Spleen (tissue), 11 donors: Measurements from ENCODE around the gene TEAD1. TPM values are rescaled to one million over a fixed set of nuclear protein-coding genes. Genes with fewer than 3 reads are reported as not detected.

Experiments used
- DNase-seq: peaks from one replicate; pipeline ENCODE4 v3.0.0-alpha.2; 2020
- H3K27ac ChIP-seq, 8 donors: fragments of 200-600 bp; sonication (generic) in 7 of 8; 1 replicate in 4 of 8; 2 replicates in 4 of 8; pipeline versions ENCODE4 v1.5.0 to v1.8.0; 2016 to 2021; ENCODE audit warnings: inconsistent platforms in 4 of 8, mild to moderate bottlenecking in 4 of 8, moderate library complexity in 1 of 8
- H3K27me3 ChIP-seq, 7 donors: fragments of 200-600 bp; sonication (generic) in 6 of 7; replicated peaks in 1 of 7; 1 replicate in 4 of 7; 2 replicates in 3 of 7; pipeline versions ENCODE4 v1.5.0 to v1.8.0; 2016 to 2021; ENCODE audit warnings: inconsistent platforms in 3 of 7, mild to moderate bottlenecking in 1 of 7
- H3K36me3 ChIP-seq, 6 donors: fragments of 200-600 bp; sonication (generic) in 5 of 6; 1 replicate in 4 of 6; 2 replicates in 2 of 6; pipeline versions ENCODE4 v1.5.0 to v1.8.0; 2016 to 2021; ENCODE audit warnings: inconsistent platforms in 2 of 6
- H3K4me1 ChIP-seq, 6 donors: fragments of 200-600 bp; sonication (generic) in 5 of 6; 1 replicate in 3 of 6; 2 replicates in 3 of 6; pipeline versions ENCODE4 v1.5.0 to v1.8.0; 2016 to 2021; ENCODE audit warnings: inconsistent platforms in 3 of 6
- H3K4me3 ChIP-seq, 8 donors: fragments of 200-600 bp; sonication (generic) in 7 of 8; 1 replicate in 4 of 8; 2 replicates in 4 of 8; pipeline versions ENCODE4 v1.5.0 to v1.8.0; 2016 to 2021; ENCODE audit warnings: inconsistent platforms in 4 of 8, mild to moderate bottlenecking in 4 of 8, moderate library complexity in 2 of 8
- H3K9me3 ChIP-seq, 8 donors: fragments of 200-600 bp; sonication (generic) in 7 of 8; 1 replicate in 4 of 8; 2 replicates in 4 of 8; pipeline versions ENCODE4 v1.5.0 to v1.8.0; 2016 to 2021; ENCODE audit warnings: inconsistent platforms in 4 of 8
- CTCF ChIP-seq, 11 experiments: fragments of 200-600 bp in 7 of 11; fragments of 450-650 bp in 4 of 11; sonication (generic) in 4 of 11; IDR thresholded peaks in 8 of 11; conservative IDR thresholded peaks in 3 of 11; 1 replicate in 7 of 11; 2 replicates in 4 of 11; pipeline versions ENCODE4 v1.4.0 to v1.8.0; 2016 to 2021; ENCODE audit warnings: antibody characterized with exemption in 11 of 11, inconsistent platforms in 4 of 11, mild to moderate bottlenecking in 1 of 11
- POLR2A ChIP-seq, 3 donors: fragments of 450-650 bp; IDR thresholded peaks; one replicate each; pipeline ENCODE4 v1.5.1; 2017; ENCODE audit warnings: antibody characterized with exemption in 3 of 3, mild to moderate bottlenecking in 1 of 3
- POLR2AphosphoS5 ChIP-seq, 3 donors: sonication (generic); formaldehyde crosslinking; IDR thresholded peaks; one replicate each; pipeline ENCODE4 v1.5.1; 2017; ENCODE audit warnings: antibody characterized with exemption in 3 of 3
- WGBS, 5 donors: extraction: QIAGEN DNeasy Blood & Tissue Kit in 3 of 5; methylation state at CpG; one replicate each; pipeline versions ENCODE4 v1.1.5 to v1.1.7; 2013 to 2018; 5-methylcytosine and 5-hydroxymethylcytosine counted together
- intact Hi-C: fragments of 100-400 bp; cut with DNase I; formaldehyde crosslinking; loops from one replicate; pipeline ENCODE4 v1.15.0; 2023; ENCODE audit warnings: low total_unique reads
- polyA plus RNA-seq, 3 donors: library from polyadenylated mRNA; stranded (reverse); fragments of 200-250 nt; gene quantifications; one replicate each; pipeline ENCODE4 v1.2.1, GENCODE V29; 2013
- total RNA-seq, 7 donors: library from RNA; depleted of rRNA in 3 of 7; stranded (reverse); fragments of >200 nt in 3 of 7; fragmentation: NEBNext Ultra II Directional in 4 of 7; extraction: Animal tissue kit (Norgen Biotek cat#: 25700) in 4 of 7; gene quantifications; one replicate each; pipeline versions ENCODE4 v1.1.0 to v1.2.1, GENCODE V29; 2016 to 2021
- donor health status: healthy with polysubstance abuse.
- donor health status: DM: no; HTN: no; CAD: no; lungs with moderate emphysema.
- donor health status: DM: no; HTN: no; CAD: no.
- donor health status: Bipolar disorder and iron deficiency.
- donor health status: healthy.
- donor health status: DM: no; HTN: no; CAD: no.
- donor health status: DM: yes; HTN: yes; CAD: no.

TEAD1 gene
- total and polyA plus RNA-seq, 10 donors, result 0.93 to 46.0 (median 18.6) TPM

GRCh38 chr11:12889243-12889642 is 215.0 kb downstream of the TEAD1 start:
- no peak for DNase-seq
- H3K36me3 ChIP-seq, result no peaks in the 10 kb centered on the region
- no peaks in the 10 kb centered on the region for H3K9me3 ChIP-seq
- TF ChIP-seq POLR2A (IDR thresholded peaks at IDR 0.05), result no peak
- no peak for TF ChIP-seq CTCF (IDR thresholded peaks at IDR 0.05 in 8 of 11, conservative IDR thresholded peaks at IDR 0.05 in 3 of 11)
- no peak for TF ChIP-seq POLR2AphosphoS5 (IDR thresholded peaks at IDR 0.05)
- peak overlapping the region in 1 of 8 donors; percentile 49 for H3K27ac ChIP-seq
- 48 to 53% (median 50%) methylated on average over 4 to 5 of the region's 5 CpGs for WGBS, 5 donors
- H3K27me3 ChIP-seq, result peaks cover 0 to 10% (median 0%) of the 10 kb centered on the region in 7 donors
- no peak overlapping the region for H3K4me3 ChIP-seq
- intact Hi-C loops, result no loop called here
- peaks cover 0 to 15% (median 3%) of the 10 kb centered on the region in 6 donors for H3K4me1 ChIP-seq

GRCh38 chr11:12890476-12890875 is 216.3 kb downstream of the TEAD1 start:
- H3K9me3 ChIP-seq, result no peaks in the 10 kb centered on the region
- peaks cover 0 to 10% (median 0%) of the 10 kb centered on the region in 7 donors for H3K27me3 ChIP-seq
- WGBS, 5 donors, result 67 to 94% (median 73%) methylated on average over 4 to 5 of the region's 5 CpGs
- no peaks in the 10 kb centered on the region for H3K36me3 ChIP-seq
- intact Hi-C loops, result loop anchor here (5.0 to 10.0 kb wide), 2 partner anchors 296 to 478 kb away; no protein-coding TSS in a partner anchor
- peaks cover 0 to 15% (median 3%) of the 10 kb centered on the region in 6 donors for H3K4me1 ChIP-seq
- H3K4me3 ChIP-seq, result no peak overlapping the region
- no peak for DNase-seq
- H3K27ac ChIP-seq, result no peak overlapping the region
- no peak for TF ChIP-seq CTCF (IDR thresholded peaks at IDR 0.05 in 8 of 11, conservative IDR thresholded peaks at IDR 0.05 in 3 of 11)
- TF ChIP-seq POLR2AphosphoS5 (IDR thresholded peaks at IDR 0.05), result no peak
- TF ChIP-seq POLR2A (IDR thresholded peaks at IDR 0.05), result no peak

- H3K4me3 ChIP-seq, result no peak overlapping the region
- intact Hi-C loops, result loop anchor here (5.0 to 10.0 kb wide), 2 partner anchors 299 to 482 kb away; no protein-coding TSS in a partner anchor
- no peaks in the 10 kb centered on the region for H3K36me3 ChIP-seq
- TF ChIP-seq CTCF (IDR thresholded peaks at IDR 0.05 in 8 of 11, conservative IDR thresholded peaks at IDR 0.05 in 3 of 11), result peak; percentile 51 to 90 (median 78)
- TF ChIP-seq POLR2A (IDR thresholded peaks at IDR 0.05), result no peak
- 52 to 57% (median 54%) methylated on average over 12 of the region's 12 CpGs for WGBS, 5 donors
- no peak for DNase-seq
- H3K4me1 ChIP-seq, result peaks cover 0 to 9% (median 2%) of the 10 kb centered on the region in 6 donors
- H3K27ac ChIP-seq, result no peak overlapping the region
- peaks cover 0 to 5% (median 0%) of the 10 kb centered on the region in 7 donors for H3K27me3 ChIP-seq
- H3K9me3 ChIP-seq, result no peaks in the 10 kb centered on the region
Observed at GRCh38 chr11:12893787-12894672, 219.8 kb downstream of the TEAD1 start.

- intact Hi-C loops, result loop anchor here (5.0 to 10.0 kb wide), 2 partner anchors 303 to 565 kb away; no protein-coding TSS in a partner anchor
- no peak for DNase-seq
- peaks cover 0 to 6% (median 0%) of the 10 kb centered on the region in 6 donors for H3K36me3 ChIP-seq
- no peak overlapping the region for H3K4me3 ChIP-seq
- no peak overlapping the region for H3K27ac ChIP-seq
- H3K9me3 ChIP-seq, result no peaks in the 10 kb centered on the region
- TF ChIP-seq POLR2AphosphoS5 (IDR thresholded peaks at IDR 0.05), result no peak
- no peak for TF ChIP-seq POLR2A (IDR thresholded peaks at IDR 0.05)
- TF ChIP-seq CTCF (IDR thresholded peaks at IDR 0.05 in 8 of 11, conservative IDR thresholded peaks at IDR 0.05 in 3 of 11), result no peak
- peaks cover 0 to 7% (median 2%) of the 10 kb centered on the region in 6 donors for H3K4me1 ChIP-seq
- H3K27me3 ChIP-seq, result no peaks in the 10 kb centered on the region
Observed at GRCh38 chr11:12897390-12897789, 223.2 kb downstream of the TEAD1 start.
